RWPE1 (cell line): ENCODE measurements around the gene SEC24B.
A peak's percentile ranks its signal among the peaks of the same experiment; 100 is the strongest.
"Not testable (repeated sequence)": the region's sequence is repeated elsewhere in the genome, so short reads cannot be mapped to it uniquely, and the experiment has no call there.

Source experiments
- CTCF ChIA-PET: fragments of 350-600 bp; sonication (Branson Sonifier 250); formaldehyde crosslinking; extraction: SDS; loops from one replicate; lab custom pipeline; 2021; lab: Yijun Ruan, JAX
- POLR2A ChIA-PET: fragments of 400-600 bp; formaldehyde crosslinking; extraction: SDS; loops from one replicate; lab custom pipeline; 2020; ENCODE audit warnings: antibody characterized with exemption; ENCODE audit not compliant: low non-redundant PET; lab: Yijun Ruan, JAX
- DNase-seq: peaks from one replicate; pipeline ENCODE4 v3.0.0; 2012; ENCODE audit warnings: low spot score
- H3K27ac ChIP-seq: fragments of 450-650 bp; 2 replicates; pipeline ENCODE4 v1.5.1; 2017
- CTCF ChIP-seq: fragments of 450-650 bp; conservative IDR thresholded peaks from 2 replicates; pipeline ENCODE4 v1.5.1; 2017; ENCODE audit warnings: low read depth, mild to moderate bottlenecking

Gene SEC24B

GRCh38 chr4:109574443-109574850, 140.8 kb downstream of the SEC24B start:
- H3K27ac ChIP-seq = no peak overlapping the region
- POLR2A ChIA-PET = no interaction called here
- CTCF ChIA-PET = interaction anchor here (0.6 to 0.7 kb wide), 2 partner anchors 532 to 1814 kb away, joined by 3 to 4 read pairs; no protein-coding TSS in a partner anchor
- no peak for TF ChIP-seq CTCF
- no peak for DNase-seq

GRCh38 chr4:109574931-109575804, 141.6 kb downstream of the SEC24B start:
- POLR2A ChIA-PET = no interaction called here
- no peak for TF ChIP-seq CTCF
- H3K27ac ChIP-seq = no peak overlapping the region
- DNase-seq = no peak
- CTCF ChIA-PET = no interaction called here

GRCh38 chr4:109576462-109576861, 142.8 kb downstream of the SEC24B start:
- POLR2A ChIA-PET = no interaction called here

GRCh38 chr4:109578846-109579245, 145.2 kb downstream of the SEC24B start:
- POLR2A ChIA-PET = no interaction called here
- no peak for DNase-seq
- CTCF ChIA-PET = no interaction called here
- no peak for TF ChIP-seq CTCF
- H3K27ac ChIP-seq = no peak overlapping the region

More at GRCh38 chr4:109576462-109576861, 142.8 kb downstream of the SEC24B start:
- no peak for TF ChIP-seq CTCF
- DNase-seq = no peak
- no peak overlapping the region for H3K27ac ChIP-seq
- CTCF ChIA-PET = no interaction called here

GRCh38 chr4:109579997-109580396, 146.4 kb downstream of the SEC24B start:
- POLR2A ChIA-PET, DNase-seq, H3K27ac ChIP-seq: not testable (repeated sequence)
- CTCF ChIA-PET = interaction anchor here (0.5 kb wide), 1 partner anchor 14 kb away, joined by 3 read pairs; no protein-coding TSS in a partner anchor

- peak; percentile 10 for DNase-seq
- no peak overlapping the region for H3K27ac ChIP-seq
- ChIA-PET CTCF (interaction anchor here (0.6 kb wide), 1 partner anchor 114 kb away, joined by 3 read pairs; no protein-coding TSS in a partner anchor), POLR2A (no interaction called here)
- TF ChIP-seq CTCF = no peak
These were observed 154.6 kb downstream of the SEC24B start for GRCh38 chr4:109588176-109588575.

GRCh38 chr4:109589119-109589518, 155.5 kb downstream of the SEC24B start:
- no peak for TF ChIP-seq CTCF
- ChIA-PET POLR2A (no interaction called here), CTCF (interaction anchor here (0.6 to 0.7 kb wide), 2 partner anchors 18 to 248 kb away, joined by 4 read pairs; no protein-coding TSS in a partner anchor)
- no peak overlapping the region for H3K27ac ChIP-seq
- DNase-seq = peak; percentile 26
